ENCODE measurements around the gene PTPRG. TPM values are rescaled to one million over a fixed set of nuclear protein-coding genes. Genes with fewer than 3 reads are reported as not detected.

Gene PTPRG
- total and polyA plus RNA-seq, 10 of the 15 experiments (the other 5 are each of a cell fraction or from before 2014, with no cell fraction given) = 0.29 to 20.7 (median 1.4) TPM

DNA sequence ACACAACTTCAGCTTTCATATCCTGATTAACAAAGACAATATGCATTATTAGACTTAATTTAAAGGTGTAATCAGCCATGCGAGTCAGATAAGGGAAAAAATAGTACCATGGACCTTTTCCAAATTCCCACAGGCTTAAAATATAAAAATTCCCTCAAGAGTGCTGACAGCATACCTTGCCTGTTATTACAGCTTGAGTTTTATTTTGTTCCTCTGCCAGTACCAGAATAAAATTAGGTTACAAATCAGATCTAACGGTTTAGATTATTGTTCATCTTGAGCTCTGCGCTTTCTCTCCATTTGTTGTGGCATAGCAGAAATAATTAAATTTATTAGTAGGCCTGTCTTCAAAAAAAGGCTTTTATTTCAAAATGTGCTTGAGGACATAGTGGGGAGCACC, 250.3 kb downstream of the PTPRG start:
- no TSS peak for BruUV-seq (replicated peaks)
- DNase-seq (ENCODE audit: low read depth, low spot score) (no peak), FAIRE-seq (no peak), ATAC-seq (no peak)
- Histone ChIP-seq H3K79me2 (ENCODE audit: control insufficient read depth, insufficient read depth, low read length) (no peaks in the 10 kb centered on the region), H3K9me3 (replicated peaks; ENCODE audit: control insufficient read depth, insufficient read depth, low read length) (no peaks in the 10 kb centered on the region), H3K36me3 (ENCODE audit: control insufficient read depth in 2 of 2, insufficient read depth in 2 of 2, low read length in 1 of 2) (no peaks in the 10 kb centered on the region), H2AFZ (ENCODE audit: control insufficient read depth, low read depth, low read length) (no peak overlapping the region), H3K27ac (ENCODE audit: control insufficient read depth, insufficient read depth) (no peak overlapping the region), H3K27me3 (replicated peaks in 1 of 2; ENCODE audit: control insufficient read depth in 2 of 2, insufficient read depth in 2 of 2, low read length in 1 of 2) (no peaks in the 10 kb centered on the region), H3K4me2 (ENCODE audit: control insufficient read depth, insufficient read depth) (no peak overlapping the region), H3K4me3 (no peak overlapping the region), H4K20me1 (ENCODE audit: control insufficient read depth, insufficient read depth) (no peaks in the 10 kb centered on the region), H3K4me1 (ENCODE audit: control insufficient read depth, insufficient read depth, low read length) (no peaks in the 10 kb centered on the region), H3K9ac (ENCODE audit: control insufficient read depth, insufficient read depth, low read length) (no peak overlapping the region)
- TF ChIP-seq, protein P1, sequence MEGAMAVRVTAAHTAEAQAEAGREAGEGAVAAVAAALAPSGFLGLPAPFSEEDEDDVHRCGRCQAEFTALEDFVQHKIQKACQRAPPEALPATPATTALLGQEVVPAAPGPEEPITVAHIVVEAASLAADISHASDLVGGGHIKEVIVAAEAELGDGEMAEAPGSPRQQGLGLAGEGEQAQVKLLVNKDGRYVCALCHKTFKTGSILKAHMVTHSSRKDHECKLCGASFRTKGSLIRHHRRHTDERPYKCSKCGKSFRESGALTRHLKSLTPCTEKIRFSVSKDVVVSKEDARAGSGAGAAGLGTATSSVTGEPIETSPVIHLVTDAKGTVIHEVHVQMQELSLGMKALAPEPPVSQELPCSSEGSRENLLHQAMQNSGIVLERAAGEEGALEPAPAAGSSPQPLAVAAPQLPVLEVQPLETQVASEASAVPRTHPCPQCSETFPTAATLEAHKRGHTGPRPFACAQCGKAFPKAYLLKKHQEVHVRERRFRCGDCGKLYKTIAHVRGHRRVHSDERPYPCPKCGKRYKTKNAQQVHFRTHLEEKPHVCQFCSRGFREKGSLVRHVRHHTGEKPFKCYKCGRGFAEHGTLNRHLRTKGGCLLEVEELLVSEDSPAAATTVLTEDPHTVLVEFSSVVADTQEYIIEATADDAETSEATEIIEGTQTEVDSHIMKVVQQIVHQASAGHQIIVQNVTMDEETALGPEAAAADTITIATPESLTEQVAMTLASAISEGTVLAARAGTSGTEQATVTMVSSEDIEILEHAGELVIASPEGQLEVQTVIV (IDR thresholded peaks at IDR 0.05; ENCODE audit: borderline replicate concordance, partially characterized antibody) = no peak
- intact Hi-C loops (cut with micrococcal nuclease; ENCODE audit: unreplicated experiment) = no loop called here
- 40% methylated on average over 3 of the region's 3 CpGs for WGBS (ENCODE audit: insufficient coverage, insufficient replicate concordance, low lambda C conversion rate, missing lambda C conversion rate)
- ChIA-PET RAD21 (ENCODE audit: unreplicated experiment) (interaction anchor here (1.6 kb wide), 1 partner anchor 28 kb away, joined by 4 read pairs; no protein-coding TSS in a partner anchor), SMC1A (ENCODE audit: uncharacterized antibody, unreplicated experiment) (interaction anchor here (0.8 to 3.6 kb wide), 4 partner anchors 10 to 28 kb away, joined by 3 to 14 read pairs (median 4); no protein-coding TSS in a partner anchor), POLR2A (no interaction called here), CTCF (no interaction called here)
- in situ Hi-C loops (cut with MboI) = no loop called here

DNA sequence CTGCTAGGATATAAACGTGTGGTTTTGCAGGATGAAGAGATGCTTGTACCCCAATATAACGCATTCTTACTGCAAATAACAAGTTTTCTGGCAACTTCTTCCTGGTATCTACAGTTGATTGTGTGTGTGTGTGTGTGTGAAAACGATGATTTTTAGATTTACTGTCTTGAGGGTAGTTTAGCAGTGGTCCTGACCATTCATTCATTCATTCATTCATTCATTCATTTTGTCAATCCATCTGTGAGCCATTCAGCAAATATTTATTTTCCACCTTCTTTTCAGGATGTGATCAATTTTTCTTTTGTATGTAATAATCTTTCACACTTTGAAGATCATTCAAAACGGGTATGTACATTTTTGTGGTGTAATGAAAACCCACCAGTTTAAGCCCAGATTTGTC, 250.7 kb downstream of the PTPRG start:
- ATAC-seq = no peak

More for the DNA sequence above, 250.7 kb downstream of the PTPRG start:
- Histone ChIP-seq H4K20me1 (ENCODE audit: control insufficient read depth, insufficient read depth) (no peaks in the 10 kb centered on the region), H3K4me3 (no peak overlapping the region), H3K79me2 (ENCODE audit: control insufficient read depth, insufficient read depth, low read length) (no peaks in the 10 kb centered on the region), H3K9ac (ENCODE audit: control insufficient read depth, insufficient read depth, low read length) (no peak overlapping the region), H2AFZ (ENCODE audit: control insufficient read depth, low read depth, low read length) (no peak overlapping the region), H3K9me3 (replicated peaks; ENCODE audit: control insufficient read depth, insufficient read depth, low read length) (no peaks in the 10 kb centered on the region), H3K27ac (ENCODE audit: control insufficient read depth, insufficient read depth) (no peak overlapping the region), H3K4me2 (ENCODE audit: control insufficient read depth, insufficient read depth) (no peak overlapping the region), H3K27me3 (replicated peaks in 1 of 2; ENCODE audit: control insufficient read depth in 2 of 2, insufficient read depth in 2 of 2, low read length in 1 of 2) (no peaks in the 10 kb centered on the region), H3K36me3 (ENCODE audit: control insufficient read depth in 2 of 2, insufficient read depth in 2 of 2, low read length in 1 of 2) (no peaks in the 10 kb centered on the region), H3K4me1 (ENCODE audit: control insufficient read depth, insufficient read depth, low read length) (no peaks in the 10 kb centered on the region)
- intact Hi-C loops (cut with micrococcal nuclease; ENCODE audit: unreplicated experiment) = no loop called here
- no TSS peak for BruUV-seq (replicated peaks)
- DNase-seq (ENCODE audit: low read depth, low spot score) (no peak), FAIRE-seq (no peak)
- TF ChIP-seq CREM (IDR thresholded peaks at IDR 0.05; ENCODE audit: low read depth) (no peak), ZNF24 (IDR thresholded peaks at IDR 0.05) (peak; percentile 91)
- in situ Hi-C loops (cut with MboI) = no loop called here
- POLR2A ChIA-PET = no interaction called here
- RAD21 ChIA-PET (ENCODE audit: unreplicated experiment) = interaction anchor here (1.6 kb wide), 1 partner anchor 28 kb away, joined by 4 read pairs; no protein-coding TSS in a partner anchor
- SMC1A ChIA-PET (ENCODE audit: uncharacterized antibody, unreplicated experiment) = interaction anchor here (0.6 to 3.6 kb wide), 5 partner anchors 9 to 145 kb away, joined by 3 to 14 read pairs (median 4); no protein-coding TSS in a partner anchor
- CTCF ChIA-PET = no interaction called here
- WGBS (ENCODE audit: insufficient coverage, insufficient replicate concordance, low lambda C conversion rate, missing lambda C conversion rate) = 19% methylated on average over 4 of the region's 4 CpGs
